Ovary (tissue), 9 donors: ENCODE measurements around the gene TRIM59. TPM values are rescaled to one million over a fixed set of nuclear protein-coding genes. Genes with fewer than 3 reads are reported as not detected.

Source experiments
- DNase-seq, 5 donors: peaks; one replicate each; pipeline ENCODE4 v3.0.0-alpha.2; 2019 to 2020
- H3K27ac ChIP-seq, 2 donors: fragments of 200-600 bp; one replicate each; pipeline versions ENCODE4 v1.5.1 to v1.8.0; 2019 to 2022
- H3K27me3 ChIP-seq: fragments of 200-600 bp; one replicate; pipeline ENCODE4 v1.8.0; 2022
- H3K36me3 ChIP-seq: fragments of 200-600 bp; sonication (generic); one replicate; pipeline ENCODE4 v1.5.1; 2019
- H3K4me1 ChIP-seq: one replicate; pipeline ENCODE4 v1.8.1; 2013; ENCODE audit warnings: mild to moderate bottlenecking, moderate library complexity; ENCODE audit not compliant: insufficient read depth
- H3K4me3 ChIP-seq: fragments of 200-600 bp; sonication (generic); one replicate; pipeline ENCODE4 v1.5.1; 2017
- H3K9me3 ChIP-seq, 2 donors: fragments of 200-600 bp in 1 of 2; sonication (generic) in 1 of 2; one replicate each; pipeline versions ENCODE4 v1.5.1 to v1.8.1; 2013 to 2019; ENCODE audit warnings: mild to moderate bottlenecking in 1 of 2, moderate library complexity in 1 of 2
- CTCF ChIP-seq, 3 donors: fragments of 450-650 bp in 2 of 3; fragments of 200-600 bp in 1 of 3; IDR thresholded peaks; one replicate each; pipeline versions ENCODE4 v1.5.1 to v1.8.0; 2016 to 2022; ENCODE audit warnings: antibody characterized with exemption in 3 of 3, mild to moderate bottlenecking in 1 of 3
- EP300 ChIP-seq: sonication (generic); formaldehyde crosslinking; IDR thresholded peaks from one replicate; pipeline ENCODE4 v1.6.1; 2017; ENCODE audit warnings: antibody characterized with exemption
- POLR2A ChIP-seq: fragments of 450-650 bp; IDR thresholded peaks from one replicate; pipeline ENCODE4 v1.6.1; 2017; ENCODE audit warnings: antibody characterized with exemption, mild to moderate bottlenecking, moderate library complexity
- WGBS, 3 donors: extraction: QIAGEN DNeasy Blood & Tissue Kit in 1 of 3; methylation state at CpG; one replicate each; pipeline versions ENCODE4 v1.1.5 to v1.1.7; 2013 to 2017; 5-methylcytosine and 5-hydroxymethylcytosine counted together
- intact Hi-C, 4 donors: fragments of 100-400 bp; cut with DNase I; formaldehyde crosslinking; loops; one replicate each; pipeline versions ENCODE4 v1.11.0 to v1.15.1; 2022 to 2023
- polyA plus RNA-seq, 2 donors: library from polyadenylated mRNA; stranded (reverse); fragments of 200-250 nt in 1 of 2; fragments of 350-450 nt in 1 of 2; fragmentation: Illumina TruSeq in 1 of 2; extraction: RNeasy Lipid Tissue Mini Kit (QIAGEN cat#74804) in 1 of 2; gene quantifications; one replicate each; pipeline ENCODE4 v1.2.3, GENCODE V29; 2013 to 2014
- total RNA-seq, 7 donors: library from RNA; depleted of rRNA in 2 of 7; stranded (reverse); fragments of >200 nt in 2 of 7; fragmentation: NEBNext Ultra II Directional in 3 of 7; extraction: Animal tissue kit (Norgen Biotek cat#: 25700) in 3 of 7; gene quantifications; one replicate each; pipeline versions ENCODE4 v1.1.0 to v1.2.4, GENCODE V29; 2016 to 2023
- donor health status: DM: no; HTN: no; CAD: no; lungs with moderate emphysema.
- donor health status: DM: no; HTN: no; CAD: no.
- donor health status: Bipolar disorder and iron deficiency.
- donor health status: DM: yes; HTN: yes; CAD: no.
- donor health status: DM: no; HTN: no; CAD: no.
- donor health status: DM: yes; HTN: yes; CAD: no.

Gene TRIM59
- total and polyA plus RNA-seq, 9 donors, result 1.4 to 4.8 (median 2.1) TPM

GRCh38 chr3:160444411-160444810, 5.2 kb downstream of the TRIM59 start:
- intact Hi-C loops, result no loop called here
- TF ChIP-seq POLR2A, result no peak
- TF ChIP-seq CTCF (IDR thresholded peaks at IDR 0.05), result no peak
- no peak for TF ChIP-seq EP300
- DNase-seq, result no peak
- H3K4me1 ChIP-seq, result no peaks in the 10 kb centered on the region
- 94 to 96% (median 96%) methylated on average over 1 of the region's 1 CpG for WGBS, 3 donors
- no peak overlapping the region for H3K27ac ChIP-seq
- H3K4me3 ChIP-seq, result no peak overlapping the region
- no peaks in the 10 kb centered on the region for H3K9me3 ChIP-seq
- H3K36me3 ChIP-seq, result no peaks in the 10 kb centered on the region
- H3K27me3 ChIP-seq, result no peaks in the 10 kb centered on the region

DNA sequence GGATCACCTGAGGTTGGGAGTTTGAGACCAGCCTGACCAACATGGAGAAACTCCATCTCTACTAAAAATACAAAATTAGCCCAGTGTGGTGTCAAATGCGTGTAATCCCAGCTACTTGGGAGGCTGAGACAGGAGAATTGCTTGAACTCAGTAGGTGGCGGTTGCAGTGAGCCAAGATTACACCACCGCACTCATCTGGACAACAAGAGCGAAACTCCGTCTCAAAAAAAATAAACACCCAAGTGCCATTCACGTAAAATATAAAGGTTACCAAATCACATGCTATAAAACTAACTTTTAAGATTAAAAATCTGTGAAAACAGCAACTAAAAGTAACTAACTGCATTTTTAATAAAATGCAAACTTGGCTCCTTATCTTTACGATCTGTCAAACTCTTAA, 8.9 kb downstream of the TRIM59 start:
- H3K27me3 ChIP-seq, result no peaks in the 10 kb centered on the region
- WGBS, 3 donors, result 96 to 99% (median 98%) methylated on average over 7 of the region's 7 CpGs

GRCh38 chr3:160437083-160437455, 12.5 kb downstream of the TRIM59 start:
- H3K27me3 ChIP-seq, result no peaks in the 10 kb centered on the region
- no peak for TF ChIP-seq CTCF (IDR thresholded peaks at IDR 0.05)
- no peak for TF ChIP-seq POLR2A
- no peak for TF ChIP-seq EP300
- 69 to 84% (median 83%) methylated on average over 5 of the region's 5 CpGs for WGBS, 3 donors
- H3K4me1 ChIP-seq, result no peaks in the 10 kb centered on the region
- intact Hi-C loops, result no loop called here
- no peak for DNase-seq
- H3K27ac ChIP-seq, result no peak overlapping the region
- no peak overlapping the region for H3K4me3 ChIP-seq
- no peaks in the 10 kb centered on the region for H3K9me3 ChIP-seq
- no peaks in the 10 kb centered on the region for H3K36me3 ChIP-seq

More for the DNA sequence above, 8.9 kb downstream of the TRIM59 start:
- no peaks in the 10 kb centered on the region for H3K36me3 ChIP-seq
- TF ChIP-seq POLR2A, result no peak
- no peak for TF ChIP-seq CTCF (IDR thresholded peaks at IDR 0.05)
- no peak for TF ChIP-seq EP300
- H3K27ac ChIP-seq, result no peak overlapping the region
- no peaks in the 10 kb centered on the region for H3K9me3 ChIP-seq
- no peaks in the 10 kb centered on the region for H3K4me1 ChIP-seq
- no peak overlapping the region for H3K4me3 ChIP-seq
- intact Hi-C loops, result no loop called here
- DNase-seq, result no peak

- 90 to 91% (median 90%) methylated on average over 1 of the region's 1 CpG for WGBS, 3 donors
- DNase-seq, result no peak
Measured at GRCh38 chr3:160435747-160436146, 13.8 kb downstream of the TRIM59 start.

More at GRCh38 chr3:160435747-160436146, 13.8 kb downstream of the TRIM59 start:
- no peaks in the 10 kb centered on the region for H3K9me3 ChIP-seq
- H3K36me3 ChIP-seq, result no peaks in the 10 kb centered on the region
- H3K4me3 ChIP-seq, result no peak overlapping the region
- TF ChIP-seq POLR2A (no peak), EP300 (no peak), CTCF (IDR thresholded peaks at IDR 0.05) (no peak)
- no peak overlapping the region for H3K27ac ChIP-seq
- intact Hi-C loops, result no loop called here
- H3K4me1 ChIP-seq, result no peaks in the 10 kb centered on the region
- no peaks in the 10 kb centered on the region for H3K27me3 ChIP-seq
